HEK293 (cell line): Measurements from ENCODE around the gene PKD2L1.
"Not testable (repeated sequence)": the region's sequence is repeated elsewhere in the genome, so short reads cannot be mapped to it uniquely, and the experiment has no call there.

ENCODE experiments used
- CTCF ChIA-PET: fragments of 350-600 bp; formaldehyde crosslinking; extraction: SDS; loops from one replicate; lab custom pipeline; 2021; ENCODE audit warnings: antibody characterized with exemption; lab: Yijun Ruan, JAX
- POLR2A ChIA-PET: fragments of 300-600 bp; formaldehyde crosslinking; extraction: SDS; loops from one replicate; lab custom pipeline; 2020; ENCODE audit warnings: antibody characterized with exemption, inconsistent platforms; lab: Yijun Ruan, JAX
- H3K27ac ChIP-seq: fragments of 200-500 bp; sonication (Bioruptor generic); 2 replicates; pipeline ENCODE4 v1.5.1; 2014; ENCODE audit warnings: low read depth, low read length, control low read depth, inconsistent platforms; ENCODE audit errors: extremely low read depth
- H3K36me3 ChIP-seq, 2 experiments: fragments of 200-500 bp in 1 of 2; sonication (Bioruptor generic) in 1 of 2; 1 replicate in 1 of 2; 2 replicates in 1 of 2; pipeline ENCODE4 v1.5.1; 2014 to 2017; ENCODE audit warnings: inconsistent platforms in 2 of 2, low read length in 2 of 2; ENCODE audit not compliant: control insufficient read depth in 2 of 2, insufficient read depth in 1 of 2
- H3K4me1 ChIP-seq: fragments of 200-500 bp; sonication (Bioruptor generic); 2 replicates; pipeline ENCODE4 v1.5.1; 2014; ENCODE audit warnings: mild to moderate bottlenecking, low read length, inconsistent platforms; ENCODE audit not compliant: control insufficient read depth, insufficient read depth
- H3K4me3 ChIP-seq: 2 replicates; pipeline ENCODE4 v1.5.1; 2011; ENCODE audit warnings: low read depth, mild to moderate bottlenecking, control low read depth, low read length, moderate library complexity
- H3K9me3 ChIP-seq: fragments of 200-500 bp; sonication (Bioruptor generic); 2 replicates; pipeline ENCODE4 v1.5.1; 2014; ENCODE audit warnings: low read depth, low read length, inconsistent platforms; ENCODE audit not compliant: control insufficient read depth, insufficient read depth
- KLF8 ChIP-seq: fragments of 450-650 bp; formaldehyde crosslinking; IDR thresholded peaks from 2 replicates; pipeline ENCODE4 v1.5.1; 2016; ENCODE audit warnings: missing biosample characterization, missing genetic modification characterization
- PRDM10 ChIP-seq: fragments of 450-650 bp; formaldehyde crosslinking; IDR thresholded peaks from 2 replicates; pipeline ENCODE4 v1.5.1; 2016; ENCODE audit warnings: missing biosample characterization, missing genetic modification characterization
- REST ChIP-seq: fragments of 450-650 bp; formaldehyde crosslinking; IDR thresholded peaks from 2 replicates; pipeline ENCODE4 v1.5.1; 2016; ENCODE audit warnings: missing biosample characterization, missing genetic modification characterization
- ZNF10 ChIP-seq: fragments of 450-650 bp; formaldehyde crosslinking; IDR thresholded peaks from 2 replicates; pipeline ENCODE4 v1.5.1; 2017; ENCODE audit warnings: missing biosample characterization, missing genetic modification characterization
- ZNF121 ChIP-seq: fragments of 450-650 bp; formaldehyde crosslinking; IDR thresholded peaks from 2 replicates; pipeline ENCODE4 v1.5.1; 2016; ENCODE audit warnings: missing biosample characterization, missing genetic modification characterization
- ZNF311 ChIP-seq: fragments of 450-650 bp; formaldehyde crosslinking; IDR thresholded peaks from 2 replicates; pipeline ENCODE4 v1.5.1; 2017; ENCODE audit warnings: missing biosample characterization, missing genetic modification characterization, borderline replicate concordance
- ZNF394 ChIP-seq: fragments of 450-650 bp; formaldehyde crosslinking; IDR thresholded peaks from 2 replicates; pipeline ENCODE4 v1.5.1; 2016; ENCODE audit warnings: missing biosample characterization, missing genetic modification characterization, mild to moderate bottlenecking, moderate library complexity, borderline replicate concordance
- ZNF654 ChIP-seq: fragments of 450-650 bp; formaldehyde crosslinking; IDR thresholded peaks from 2 replicates; pipeline ENCODE4 v1.5.1; 2016; ENCODE audit warnings: low read depth, missing biosample characterization, missing genetic modification characterization
- ZNF660 ChIP-seq: fragments of 450-650 bp; IDR thresholded peaks from 2 replicates; pipeline ENCODE4 v1.5.1; 2018; ENCODE audit warnings: missing biosample characterization, mild to moderate bottlenecking, missing genetic modification characterization
- ZNF664 ChIP-seq: fragments of 450-650 bp; formaldehyde crosslinking; IDR thresholded peaks from 2 replicates; pipeline ENCODE4 v1.5.1; 2016; ENCODE audit warnings: missing biosample characterization, missing genetic modification characterization
- TF ChIP-seq, protein P1 (sequence below): fragments of 450-650 bp; formaldehyde crosslinking; IDR thresholded peaks from 2 replicates; pipeline ENCODE4 v1.5.1; 2016; ENCODE audit warnings: missing biosample characterization, missing genetic modification characterization

The PKD2L1 gene

DNA sequence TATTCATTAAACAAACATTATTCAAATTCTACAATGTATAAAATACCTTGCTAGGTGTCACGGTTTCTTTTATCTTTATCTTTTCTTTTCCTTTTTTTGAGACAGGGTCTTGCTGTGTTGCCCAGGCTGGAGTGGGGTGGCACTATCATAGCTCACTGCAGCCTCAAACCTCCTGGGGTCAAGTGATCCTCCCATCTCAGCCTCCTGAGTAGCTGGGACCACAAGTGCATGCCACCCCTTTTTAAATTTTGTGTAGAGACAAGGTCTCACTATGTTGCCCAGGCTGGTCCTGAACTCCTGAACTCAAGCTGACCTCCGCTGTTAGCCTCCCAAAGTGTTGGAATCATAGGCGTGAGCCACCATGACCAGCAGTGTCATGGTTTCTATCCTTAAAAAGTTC, 25.6 kb downstream of the PKD2L1 start:
- H3K27ac ChIP-seq = no peak overlapping the region
- TF ChIP-seq KLF8 (tag by site-specific recombination) (no peak), ZNF121 (tag by site-specific recombination) (peak; percentile 88)
- no peaks in the 10 kb centered on the region for H3K9me3 ChIP-seq
- H3K4me3 ChIP-seq = no peak overlapping the region
- no peaks in the 10 kb centered on the region for H3K4me1 ChIP-seq
- ChIA-PET POLR2A (interaction anchor here (0.7 kb wide), 1 partner anchor 47 kb away, joined by 8 read pairs; no protein-coding TSS in a partner anchor), CTCF (interaction anchor here (0.9 to 3.2 kb wide), 7 partner anchors 34 to 214 kb away, joined by 3 to 23 read pairs (median 4); no protein-coding TSS in a partner anchor)
- H3K36me3 ChIP-seq = no peaks in the 10 kb centered on the region

GRCh38 chr10:100303724-100304319, 26.2 kb downstream of the PKD2L1 start:
- H3K27ac ChIP-seq = no peak overlapping the region
- CTCF ChIA-PET = interaction anchor here (0.6 to 3.2 kb wide), 16 partner anchors 8 to 750 kb away, joined by 3 to 23 read pairs (median 4); no protein-coding TSS in a partner anchor
- peak; percentile 67; the same call in 1 of the 2 replicates for TF ChIP-seq ZNF10 (tag by site-specific recombination)
- 0 out of 2 replicates have a peak, but pooled peaks have one; percentile 16 for TF ChIP-seq PRDM10 (tag by site-specific recombination)
- no peak for TF ChIP-seq ZNF394 (tag by site-specific recombination)
- no peak for TF ChIP-seq ZNF311 (tag by site-specific recombination)
- peak; percentile 70 for TF ChIP-seq ZNF654 (tag by site-specific recombination)
- TF ChIP-seq, protein P1, sequence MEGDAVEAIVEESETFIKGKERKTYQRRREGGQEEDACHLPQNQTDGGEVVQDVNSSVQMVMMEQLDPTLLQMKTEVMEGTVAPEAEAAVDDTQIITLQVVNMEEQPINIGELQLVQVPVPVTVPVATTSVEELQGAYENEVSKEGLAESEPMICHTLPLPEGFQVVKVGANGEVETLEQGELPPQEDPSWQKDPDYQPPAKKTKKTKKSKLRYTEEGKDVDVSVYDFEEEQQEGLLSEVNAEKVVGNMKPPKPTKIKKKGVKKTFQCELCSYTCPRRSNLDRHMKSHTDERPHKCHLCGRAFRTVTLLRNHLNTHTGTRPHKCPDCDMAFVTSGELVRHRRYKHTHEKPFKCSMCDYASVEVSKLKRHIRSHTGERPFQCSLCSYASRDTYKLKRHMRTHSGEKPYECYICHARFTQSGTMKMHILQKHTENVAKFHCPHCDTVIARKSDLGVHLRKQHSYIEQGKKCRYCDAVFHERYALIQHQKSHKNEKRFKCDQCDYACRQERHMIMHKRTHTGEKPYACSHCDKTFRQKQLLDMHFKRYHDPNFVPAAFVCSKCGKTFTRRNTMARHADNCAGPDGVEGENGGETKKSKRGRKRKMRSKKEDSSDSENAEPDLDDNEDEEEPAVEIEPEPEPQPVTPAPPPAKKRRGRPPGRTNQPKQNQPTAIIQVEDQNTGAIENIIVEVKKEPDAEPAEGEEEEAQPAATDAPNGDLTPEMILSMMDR (tag by site-specific recombination) = peak; percentile 28; the same call in 1 of the 2 replicates
- peak; percentile 85 for TF ChIP-seq ZNF660 (tag by site-specific recombination)
- no peaks in the 10 kb centered on the region for H3K4me1 ChIP-seq
- H3K36me3 ChIP-seq = no peaks in the 10 kb centered on the region
- H3K9me3 ChIP-seq = no peaks in the 10 kb centered on the region
- POLR2A ChIA-PET = no interaction called here
- H3K4me3 ChIP-seq = no peak overlapping the region

GRCh38 chr10:100301123-100301522, 28.9 kb downstream of the PKD2L1 start:
- H3K27ac ChIP-seq, H3K4me1 ChIP-seq, H3K36me3 ChIP-seq, H3K9me3 ChIP-seq, POLR2A ChIA-PET, H3K4me3 ChIP-seq: not testable (repeated sequence)
- CTCF ChIA-PET = interaction anchor here (1.4 kb wide), 1 partner anchor 9 kb away, joined by 4 read pairs; no protein-coding TSS in a partner anchor

GRCh38 chr10:100297242-100297641, 32.8 kb downstream of the PKD2L1 start:
- Histone ChIP-seq H3K4me1 (no peaks in the 10 kb centered on the region), H3K27ac (no peak overlapping the region), H3K9me3 (no peaks in the 10 kb centered on the region), H3K4me3 (no peak overlapping the region), H3K36me3 (no peaks in the 10 kb centered on the region)
- POLR2A ChIA-PET = no interaction called here
- TF ChIP-seq ZNF664 (tag by site-specific recombination) (no peak), REST (tag by site-specific recombination) (peak; percentile 73)
- CTCF ChIA-PET = interaction anchor here (0.7 kb wide), 1 partner anchor 226 kb away, joined by 5 read pairs; no protein-coding TSS in a partner anchor
